HG03135 (cell line): ENCODE results near the gene JUND.

ENCODE experiments used
- ATAC-seq: cut with Tn5 transposase; IDR thresholded peaks from one replicate; pipeline ENCODE4 v1.9.1; 2021; ENCODE audit warnings: mild to moderate bottlenecking, moderate library complexity; ENCODE audit not compliant: unreplicated experiment

JUND gene

DNA sequence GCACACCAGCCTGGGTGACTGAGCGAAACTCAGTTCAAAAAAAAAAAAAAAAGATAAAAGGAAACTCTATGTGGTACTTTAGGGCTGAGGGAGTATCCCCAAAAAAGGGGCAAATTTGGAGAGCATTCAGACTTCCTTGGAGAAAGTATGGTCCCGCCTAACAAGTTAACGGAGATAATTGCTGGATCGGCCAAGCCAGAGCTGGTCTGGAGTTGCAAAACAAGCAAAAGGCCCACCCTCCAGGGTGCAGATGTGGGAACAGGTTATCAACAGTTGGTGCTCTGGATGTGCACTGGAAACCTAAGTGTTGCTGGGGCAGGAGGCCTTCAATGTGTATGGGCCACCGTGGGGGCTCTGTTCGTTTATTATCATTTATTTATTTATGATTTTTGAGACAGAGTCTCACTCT lies 10.0 kb downstream of the JUND start:
- ATAC-seq, result no peak

DNA sequence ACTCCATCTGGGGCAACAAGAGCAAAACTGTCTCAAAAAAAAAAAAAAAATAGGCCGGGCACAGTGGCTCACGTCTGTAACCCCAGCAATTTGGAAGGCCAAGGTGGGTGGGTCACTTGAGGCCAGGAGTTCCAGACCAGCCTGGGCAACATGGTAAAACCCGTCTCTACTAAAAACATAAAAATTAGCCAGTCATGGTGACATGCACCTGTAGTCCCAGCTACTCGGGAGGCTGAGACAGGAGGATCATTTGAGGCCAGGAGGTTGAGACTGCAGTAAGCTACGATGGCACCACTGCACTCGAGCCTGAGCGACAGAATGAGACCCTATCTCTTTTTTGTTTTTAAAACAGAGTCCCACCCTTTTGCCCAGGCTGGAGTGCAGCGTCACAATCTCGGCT lies 11.1 kb downstream of the JUND start:
- ATAC-seq, result no peak

DNA sequence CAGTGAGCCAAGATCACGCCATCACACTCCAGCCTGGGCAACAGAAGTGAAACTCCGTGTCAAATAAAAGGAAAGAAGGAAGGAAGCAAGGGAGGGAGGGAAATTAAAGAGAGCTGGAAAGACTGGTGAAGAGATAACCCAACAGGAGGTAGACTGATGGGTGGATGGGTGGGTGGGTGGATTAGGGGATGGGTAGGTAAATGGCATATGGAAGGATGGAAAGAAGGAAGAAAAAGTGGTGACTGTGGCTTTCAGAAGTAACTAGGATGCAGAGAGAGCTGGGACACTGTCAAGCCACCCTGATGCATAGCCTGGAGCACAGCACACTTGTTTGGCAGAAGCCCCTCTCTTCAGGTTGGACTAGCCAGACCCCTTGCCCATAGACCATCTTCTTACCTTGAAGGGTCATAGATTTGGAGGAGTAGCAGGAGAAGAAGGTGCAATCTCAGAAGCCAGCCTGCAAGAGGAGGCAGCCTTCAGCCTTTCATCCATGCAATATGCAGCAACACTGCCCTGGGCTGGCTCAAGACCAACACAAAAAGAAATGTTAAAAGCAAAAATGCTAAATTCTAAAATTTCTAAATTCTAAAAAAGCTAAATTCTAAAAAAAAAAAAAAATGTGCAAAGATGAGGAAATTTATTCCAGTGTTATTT lies 12.2 kb downstream of the JUND start:
- ATAC-seq, result no peak

DNA sequence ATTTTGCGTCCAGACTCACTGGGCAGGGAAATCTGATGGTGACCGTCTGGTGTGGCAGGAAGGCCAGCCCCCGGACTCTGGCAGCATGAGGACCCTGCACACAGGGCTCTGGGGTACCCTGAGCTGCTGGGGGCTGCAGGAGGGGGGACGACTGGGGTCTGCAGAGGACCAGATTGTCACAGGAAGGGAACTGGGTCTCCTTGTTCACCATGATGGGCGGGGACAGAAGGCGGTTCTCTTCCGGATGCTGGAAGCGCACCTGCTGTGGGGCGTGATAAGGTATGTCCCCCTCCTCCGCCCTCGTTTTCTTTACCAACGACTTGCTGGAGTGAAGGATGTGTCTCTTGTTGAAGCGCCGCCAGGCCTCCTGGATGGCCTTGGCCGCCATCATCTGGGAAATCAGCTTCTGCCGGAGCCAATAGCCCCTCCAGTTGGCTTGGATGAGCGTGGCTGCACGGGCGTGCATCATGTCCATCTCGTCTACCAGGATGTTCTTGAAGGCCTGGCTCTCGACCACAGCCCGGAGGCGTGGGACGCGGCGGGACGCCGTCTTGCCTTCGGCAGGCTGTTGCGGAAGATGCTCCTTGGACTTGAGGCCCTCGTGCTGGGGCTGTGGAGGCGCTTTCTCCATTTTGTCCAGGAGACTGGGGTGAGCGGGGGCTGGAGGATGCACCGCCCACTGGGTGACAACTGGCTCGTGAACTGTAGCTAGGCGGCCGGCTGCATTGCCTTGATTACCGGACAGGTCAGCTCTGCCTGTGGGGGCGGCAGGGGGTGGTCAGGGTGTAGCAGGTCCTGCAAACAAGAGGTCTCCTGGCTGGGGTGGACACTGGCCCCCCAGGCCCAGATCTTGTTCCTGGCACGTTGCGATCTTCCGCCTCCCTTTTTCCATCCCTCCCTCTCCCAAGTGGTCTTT lies 14.4 kb downstream of the JUND start:
- no peak for ATAC-seq

DNA sequence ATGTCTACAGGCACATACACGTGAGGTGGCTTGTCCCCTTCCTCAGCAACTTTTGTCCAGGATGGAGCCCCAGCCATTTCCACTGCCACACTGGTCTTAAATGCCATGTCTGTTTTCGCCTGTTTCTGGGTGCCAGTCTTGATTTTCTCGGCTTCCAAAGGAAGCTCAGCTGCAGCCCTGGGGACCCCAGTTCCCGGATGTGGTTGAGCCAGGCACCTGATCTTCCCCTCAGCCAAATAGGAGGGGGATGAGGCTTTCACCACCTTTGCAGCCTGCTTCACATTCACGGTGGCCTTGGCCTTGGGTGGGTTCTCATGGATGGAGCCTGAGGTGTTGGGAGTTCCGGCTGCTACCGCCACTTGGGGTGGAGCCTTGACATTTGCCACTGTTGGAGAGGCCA lies 15.8 kb downstream of the JUND start:
- ATAC-seq, result no peak

DNA sequence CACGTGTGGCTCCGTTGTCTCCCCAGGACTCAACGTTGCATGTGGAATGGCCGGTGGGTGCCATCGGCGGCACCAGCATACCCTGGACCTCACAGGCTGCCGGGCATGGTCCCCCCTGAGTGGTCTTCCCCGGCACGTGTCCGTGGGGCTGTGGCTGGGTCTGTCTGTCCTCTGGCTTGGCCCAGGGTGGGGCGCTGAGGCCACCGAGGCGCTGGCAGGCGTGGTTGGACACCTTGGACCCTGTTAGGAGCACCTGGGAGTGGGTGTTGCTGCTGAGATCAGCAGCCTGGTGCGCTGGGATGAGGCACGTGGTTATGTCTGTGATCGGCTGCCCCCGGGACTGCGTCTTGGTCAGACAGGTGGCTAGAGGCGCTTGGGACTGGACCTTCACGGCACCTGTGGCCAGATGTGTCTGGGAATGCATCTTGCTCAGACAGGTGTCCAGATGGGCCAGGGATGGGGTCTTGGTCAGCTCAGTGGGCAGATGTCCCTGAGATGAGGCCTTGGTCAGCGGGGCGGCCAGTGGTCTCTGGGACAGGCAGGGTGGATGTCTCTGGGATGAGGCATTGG lies 16.4 kb downstream of the JUND start:
- ATAC-seq, result no peak

DNA sequence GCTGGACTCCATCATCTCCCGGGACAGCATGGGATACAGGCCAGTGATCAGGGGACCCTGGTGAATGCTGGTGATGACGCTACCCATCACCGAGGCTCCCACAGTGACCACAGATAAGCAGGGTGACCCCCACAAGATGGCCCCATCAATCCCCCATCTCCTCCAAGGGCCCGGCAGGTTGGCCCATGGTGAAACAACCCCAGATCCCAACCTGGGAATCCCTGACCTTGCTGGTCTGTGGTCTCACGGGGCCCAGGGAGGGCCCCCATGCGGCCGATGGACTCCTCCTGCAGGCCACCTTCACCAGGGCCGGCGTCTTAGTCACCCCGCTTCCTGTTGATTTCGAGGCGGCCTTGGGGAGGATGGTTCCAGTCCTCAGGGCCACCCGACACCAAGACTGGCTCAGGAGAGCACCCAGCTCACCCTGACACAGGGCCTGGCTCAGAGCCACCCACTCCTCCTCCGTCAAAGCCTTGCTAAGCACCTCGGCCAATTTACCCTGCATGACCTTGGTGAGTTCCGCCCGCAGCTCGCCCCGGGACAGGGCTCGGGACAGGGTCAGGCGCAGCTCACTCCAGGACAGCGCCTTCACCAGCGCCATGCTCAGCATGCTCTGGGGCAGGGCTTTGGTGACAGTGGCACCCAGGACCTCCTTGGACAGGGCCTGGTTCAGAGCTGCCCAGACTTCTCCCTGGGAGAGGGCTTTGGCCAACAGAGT lies 17.1 kb downstream of the JUND start:
- no peak for ATAC-seq

DNA sequence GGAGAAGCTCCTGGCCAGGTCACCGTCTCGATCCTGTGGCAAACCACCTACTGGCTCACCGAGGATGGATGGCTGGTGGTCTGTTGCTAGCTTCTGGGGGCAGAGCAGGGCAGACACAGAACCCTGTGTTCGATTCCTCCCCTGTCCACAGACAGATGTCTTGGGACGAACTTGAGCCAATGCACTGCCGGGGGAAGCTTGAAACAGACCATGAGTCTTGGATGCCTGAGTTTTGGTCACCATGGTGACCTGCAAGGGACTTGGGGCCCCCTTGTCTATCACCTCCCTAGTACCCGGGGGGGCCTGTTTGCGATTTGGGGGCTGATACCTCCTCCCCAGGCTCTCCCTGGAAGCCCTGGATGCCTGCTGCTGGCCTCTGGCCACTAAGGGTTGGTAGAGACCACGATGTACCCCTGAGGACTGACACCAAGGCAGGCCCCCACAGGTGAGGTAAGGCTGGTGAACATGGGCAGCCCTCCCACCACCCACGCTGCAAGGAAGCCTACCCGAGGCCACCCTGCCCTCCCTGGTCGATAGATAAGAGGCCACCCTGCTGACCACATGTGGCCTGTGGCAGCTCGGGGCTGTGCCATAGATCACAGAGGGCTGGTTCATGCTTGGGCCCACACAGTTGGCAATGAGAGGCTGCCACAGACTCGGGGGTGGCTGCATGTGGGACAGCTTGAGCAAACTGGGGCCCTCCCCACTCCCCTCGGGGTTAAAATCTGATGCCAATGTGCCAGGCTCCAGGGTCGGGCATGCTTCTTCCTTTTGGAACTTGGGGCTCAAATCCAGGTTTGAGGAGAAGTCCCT lies 17.9 kb downstream of the JUND start:
- no peak for ATAC-seq

DNA sequence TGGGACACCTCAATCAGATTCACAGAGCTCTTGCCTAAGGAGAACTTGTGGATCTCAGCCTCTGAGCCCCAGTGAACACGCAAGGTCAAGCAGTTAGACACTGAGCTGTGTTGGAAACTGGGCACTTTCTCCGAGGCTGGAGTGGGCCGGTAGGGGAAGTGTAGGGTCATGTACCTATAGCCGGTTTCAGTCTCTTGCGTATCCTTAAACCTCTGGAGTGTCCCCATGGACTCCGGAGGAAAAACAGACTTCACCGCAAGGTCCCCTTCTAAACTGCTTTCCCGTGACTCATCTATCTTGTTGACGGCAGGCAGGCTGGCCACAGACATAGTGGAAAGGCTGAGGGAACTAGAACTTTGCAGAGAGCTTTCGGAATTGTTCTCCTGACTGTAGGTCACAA lies 18.5 kb downstream of the JUND start:
- no peak for ATAC-seq

DNA sequence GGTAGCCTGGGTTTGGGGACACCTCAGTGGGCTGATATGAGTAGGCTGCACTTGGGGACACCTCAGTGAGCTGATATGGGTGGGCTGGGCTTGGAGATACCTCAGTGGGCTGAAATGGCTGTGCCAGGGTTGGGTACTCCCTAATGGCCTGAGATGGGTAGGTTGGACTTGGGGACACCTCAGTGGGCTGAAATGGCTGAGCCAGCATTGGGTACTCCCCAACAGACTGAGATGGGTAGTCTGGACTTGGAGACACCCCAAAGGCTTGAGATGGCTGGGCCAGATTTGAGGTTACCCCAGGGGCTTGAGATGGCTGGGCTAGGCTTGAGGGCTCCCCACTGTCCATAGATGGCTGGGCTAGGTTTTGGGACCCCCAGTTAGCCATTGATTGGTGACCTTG lies 19.3 kb downstream of the JUND start:
- no peak for ATAC-seq

DNA sequence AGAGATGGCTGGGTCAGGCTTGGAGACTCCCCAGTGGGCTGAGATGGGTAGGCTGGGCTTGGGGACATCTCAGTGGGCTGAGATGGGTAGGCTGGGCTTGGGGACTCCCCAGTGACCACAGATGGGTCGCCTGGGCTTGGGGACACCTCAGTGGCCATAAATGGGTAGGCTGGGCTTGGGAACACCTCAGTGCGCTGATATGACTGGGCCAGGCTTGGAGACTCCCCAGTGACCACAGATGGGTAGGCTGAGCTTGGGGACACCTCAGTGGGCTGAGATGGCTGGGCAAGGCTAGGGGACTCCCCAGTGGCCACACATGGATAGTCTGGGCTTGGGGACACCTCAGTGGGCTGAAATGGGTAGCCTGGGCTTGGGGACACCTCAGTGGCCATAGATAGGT lies 19.9 kb downstream of the JUND start:
- no peak for ATAC-seq

DNA sequence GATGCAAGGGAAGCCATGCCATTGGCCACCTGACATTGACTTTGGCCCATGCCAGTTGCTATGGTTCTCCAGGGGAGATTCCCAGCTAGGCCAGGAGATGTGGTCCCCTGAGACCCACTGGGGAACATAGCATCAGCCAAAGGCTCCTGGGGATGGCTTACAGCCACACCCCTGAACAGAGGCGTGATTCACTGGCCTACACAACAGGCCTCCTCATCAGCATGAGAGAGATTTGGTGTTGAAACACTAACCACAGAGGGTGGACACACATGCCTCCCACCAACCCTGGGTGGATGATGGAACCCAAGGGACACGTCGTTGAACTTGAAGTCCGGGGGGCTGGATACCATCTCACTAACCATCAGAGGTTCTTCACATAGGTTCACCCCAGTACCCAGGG lies 21.5 kb downstream of the JUND start:
- no peak for ATAC-seq

DNA sequence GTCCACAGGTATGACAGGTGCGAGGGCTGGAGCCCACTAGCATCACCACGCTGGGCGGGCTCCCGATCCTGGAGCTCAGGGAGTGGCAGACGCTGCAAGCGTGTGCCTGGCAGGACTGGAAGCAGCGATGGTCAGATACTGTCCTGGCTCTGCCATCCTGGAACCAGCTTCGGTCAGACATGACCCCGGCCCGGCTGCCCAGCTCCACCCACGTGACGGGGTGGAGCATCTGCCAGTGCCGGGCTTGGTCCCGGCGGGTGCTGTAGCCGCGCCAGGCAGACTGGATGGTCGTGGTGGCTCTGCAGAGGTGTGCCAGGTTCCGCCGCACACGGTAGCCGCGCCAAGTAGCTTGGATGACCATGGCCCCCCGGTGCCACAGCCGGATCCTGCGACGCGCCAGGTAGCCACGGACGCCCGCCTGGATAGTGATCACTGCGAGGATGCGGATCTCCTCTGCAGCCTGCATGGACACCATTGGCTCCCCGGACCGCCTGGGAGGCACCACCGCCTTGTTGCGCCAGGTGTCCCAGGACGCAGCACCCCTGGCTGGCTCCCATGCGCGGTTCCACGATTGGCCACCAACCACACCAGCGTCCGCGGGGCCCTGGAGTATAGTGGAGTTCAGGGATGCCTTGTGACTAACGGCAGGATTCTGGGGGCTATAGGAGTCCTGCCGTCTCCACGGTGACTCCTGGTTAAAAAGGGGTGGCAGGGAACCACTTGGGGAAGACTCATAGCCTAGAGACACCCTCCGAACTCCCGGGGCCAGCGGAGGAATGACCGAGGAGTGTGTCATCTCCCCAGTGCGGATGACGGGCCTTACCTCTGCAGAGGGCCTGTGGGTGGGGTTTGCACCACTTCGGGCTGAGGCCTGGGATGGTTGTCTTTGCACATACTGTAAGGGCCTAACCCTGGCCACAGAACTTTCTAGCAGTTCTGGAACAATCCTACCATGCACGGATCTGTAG lies 23.6 kb downstream of the JUND start:
- no peak for ATAC-seq

DNA sequence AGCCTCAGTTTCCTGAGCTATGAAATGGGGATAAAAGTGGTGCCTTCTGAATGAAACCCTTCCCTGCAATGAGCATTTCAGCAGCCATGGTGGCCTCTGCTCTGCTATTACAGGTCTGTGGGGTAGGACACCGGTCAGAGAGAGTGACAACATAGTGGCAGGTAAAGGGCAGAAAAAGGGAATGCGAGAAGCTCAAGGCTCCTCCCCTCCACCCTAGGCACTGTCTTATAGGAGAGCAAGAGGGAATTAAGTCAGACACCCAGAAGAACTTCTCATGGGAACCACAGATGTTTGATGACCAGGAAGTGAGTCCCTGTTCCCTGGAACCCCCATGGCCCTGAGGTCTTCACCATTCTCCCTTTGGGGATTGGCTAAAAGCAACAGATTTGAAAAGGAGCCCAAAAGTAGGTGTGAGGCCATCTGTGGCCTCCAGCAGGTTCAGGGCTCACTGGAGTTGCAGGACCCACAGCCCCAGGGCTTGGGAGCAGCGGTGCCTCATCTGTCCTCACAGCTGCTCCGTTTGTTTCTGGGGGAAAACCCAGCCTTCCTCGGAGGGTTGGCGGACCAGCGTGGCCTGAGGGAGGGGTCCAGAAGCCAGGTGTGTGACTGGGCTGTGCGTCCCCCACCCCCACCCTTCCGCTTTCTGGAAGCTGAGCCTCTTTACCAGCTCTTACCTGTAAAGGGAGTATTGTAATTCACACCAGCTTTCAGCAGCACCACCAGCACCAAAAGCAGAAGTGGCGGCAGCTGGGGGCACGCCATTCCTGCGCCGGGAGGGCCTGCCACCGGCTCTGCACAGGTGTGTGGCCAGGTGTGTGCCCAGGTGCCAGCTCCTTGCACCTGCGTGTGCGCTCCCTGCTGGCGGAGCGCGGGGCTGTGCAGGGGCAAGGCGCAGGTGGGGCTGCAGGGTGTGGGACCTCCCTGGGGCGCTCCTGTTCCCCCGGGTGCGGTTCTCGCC lies 26.6 kb downstream of the JUND start:
- ATAC-seq, result no peak

DNA sequence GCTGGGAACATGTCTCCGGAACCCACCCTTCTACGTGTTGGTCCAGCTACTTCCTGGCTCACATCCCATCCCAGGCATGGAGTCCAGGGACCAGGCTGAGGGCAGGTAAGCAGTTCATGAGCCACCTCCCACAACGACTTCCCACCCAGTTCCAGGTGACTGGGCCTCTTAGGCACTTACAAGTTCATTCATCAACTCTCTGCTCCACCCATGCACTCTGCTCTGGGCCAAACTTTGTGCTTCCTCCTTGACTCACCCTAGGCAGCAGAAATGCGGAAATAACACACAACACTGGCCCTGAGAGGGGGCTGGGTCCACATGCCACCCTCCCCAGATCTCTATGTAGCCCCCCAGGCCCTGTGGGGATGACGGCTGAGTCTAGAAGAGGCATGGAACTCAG lies 27.7 kb downstream of the JUND start:
- ATAC-seq, result no peak

DNA sequence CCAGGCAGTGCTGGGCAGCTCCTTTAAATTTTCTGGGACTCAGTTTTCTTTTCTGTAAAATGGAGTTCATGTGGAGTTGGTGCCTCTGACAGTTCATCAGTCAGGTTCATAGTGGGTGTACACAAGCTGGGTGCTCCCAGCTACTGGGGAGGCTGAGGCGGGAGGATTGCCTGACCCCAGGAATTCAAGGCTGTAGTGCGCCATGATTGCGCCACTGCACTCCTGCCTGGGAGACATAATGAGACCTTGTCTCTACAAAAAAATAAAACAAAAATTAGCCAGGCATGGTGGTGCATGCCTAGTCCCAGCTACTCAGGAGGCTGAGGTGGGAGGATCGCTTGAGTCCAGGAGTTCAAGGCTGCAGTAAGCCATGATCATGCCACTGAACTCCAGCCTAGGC lies 28.3 kb downstream of the JUND start:
- no peak for ATAC-seq

DNA sequence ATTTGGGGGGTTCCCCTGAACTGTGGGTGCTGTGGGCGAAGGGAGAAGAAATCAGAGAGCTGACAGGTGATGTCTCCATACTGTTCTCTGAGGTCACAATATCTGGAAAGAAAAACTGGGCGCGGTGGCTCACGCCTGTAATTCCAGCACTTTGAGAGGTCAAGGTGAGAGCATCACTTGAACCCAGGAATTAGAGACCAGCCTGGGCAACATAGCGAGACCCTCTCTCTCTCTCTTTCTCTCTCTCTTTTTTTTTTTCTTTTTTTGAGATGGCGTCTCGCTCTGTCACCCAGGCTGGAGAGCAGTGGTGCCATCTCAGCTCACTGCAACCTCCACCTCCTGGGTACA lies 29.1 kb downstream of the JUND start:
- ATAC-seq, result no peak

DNA sequence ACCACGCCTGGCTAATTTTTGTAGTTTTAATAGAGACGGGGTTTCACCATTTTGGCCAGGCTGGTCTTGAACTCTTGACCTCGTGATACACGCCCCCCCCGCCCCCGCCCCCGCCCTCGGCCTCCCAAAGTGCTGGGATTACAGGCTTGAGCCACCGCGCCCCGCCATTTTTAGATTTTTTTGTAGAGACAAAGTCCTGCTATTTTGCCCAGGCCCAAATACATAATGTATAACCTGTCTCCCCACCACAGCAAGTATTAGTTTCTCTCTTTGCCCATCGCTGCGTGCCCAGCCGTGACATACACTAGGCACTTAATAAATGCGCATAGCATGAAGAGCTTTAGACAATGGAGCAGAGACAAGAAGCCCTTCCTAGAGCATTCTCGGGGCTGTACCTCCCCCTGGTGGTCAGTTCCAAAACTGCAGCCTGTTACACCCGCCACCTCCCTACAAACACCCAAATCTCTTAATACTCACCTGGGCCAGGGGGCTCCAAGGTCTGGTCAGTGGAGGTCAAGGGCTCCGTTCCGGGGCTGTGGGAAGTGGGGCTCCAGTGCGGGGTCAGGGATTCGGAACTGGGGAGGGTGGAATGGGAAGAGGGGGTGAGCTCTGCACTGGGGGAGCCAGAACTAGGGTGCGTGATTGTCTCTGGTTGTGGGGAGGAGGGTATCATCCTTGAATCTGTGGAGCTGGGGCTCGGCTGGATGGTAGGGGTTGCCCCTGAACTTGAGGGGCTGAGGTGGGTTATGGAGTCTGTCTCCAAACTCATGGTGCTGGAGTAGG lies 29.6 kb downstream of the JUND start:
- no peak for ATAC-seq
